ENCODE data around the gene TGFBR3.

DNA sequence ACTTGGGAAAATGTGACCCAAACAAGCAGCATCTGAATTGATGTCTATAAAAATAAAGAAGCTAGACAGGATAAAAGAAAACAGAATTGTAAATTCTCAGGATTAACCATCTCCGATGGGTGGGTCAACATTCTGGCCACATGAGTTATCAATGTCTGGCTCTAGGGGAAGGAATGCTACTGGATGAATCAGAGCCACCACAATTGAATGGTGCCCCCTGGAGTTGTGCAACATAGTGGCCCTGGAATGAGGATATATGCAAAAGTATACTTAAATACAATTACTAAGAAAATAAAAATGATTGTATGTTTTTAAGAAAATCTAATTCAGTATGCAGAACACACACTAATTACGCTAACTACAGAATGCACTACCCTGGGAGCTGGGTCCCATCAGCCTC lies 185.6 kb downstream of the TGFBR3 start:
- no peak for TF ChIP-seq POLR2A (IDR thresholded peaks at IDR 0.05)
- TF ChIP-seq, protein P1, sequence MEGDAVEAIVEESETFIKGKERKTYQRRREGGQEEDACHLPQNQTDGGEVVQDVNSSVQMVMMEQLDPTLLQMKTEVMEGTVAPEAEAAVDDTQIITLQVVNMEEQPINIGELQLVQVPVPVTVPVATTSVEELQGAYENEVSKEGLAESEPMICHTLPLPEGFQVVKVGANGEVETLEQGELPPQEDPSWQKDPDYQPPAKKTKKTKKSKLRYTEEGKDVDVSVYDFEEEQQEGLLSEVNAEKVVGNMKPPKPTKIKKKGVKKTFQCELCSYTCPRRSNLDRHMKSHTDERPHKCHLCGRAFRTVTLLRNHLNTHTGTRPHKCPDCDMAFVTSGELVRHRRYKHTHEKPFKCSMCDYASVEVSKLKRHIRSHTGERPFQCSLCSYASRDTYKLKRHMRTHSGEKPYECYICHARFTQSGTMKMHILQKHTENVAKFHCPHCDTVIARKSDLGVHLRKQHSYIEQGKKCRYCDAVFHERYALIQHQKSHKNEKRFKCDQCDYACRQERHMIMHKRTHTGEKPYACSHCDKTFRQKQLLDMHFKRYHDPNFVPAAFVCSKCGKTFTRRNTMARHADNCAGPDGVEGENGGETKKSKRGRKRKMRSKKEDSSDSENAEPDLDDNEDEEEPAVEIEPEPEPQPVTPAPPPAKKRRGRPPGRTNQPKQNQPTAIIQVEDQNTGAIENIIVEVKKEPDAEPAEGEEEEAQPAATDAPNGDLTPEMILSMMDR (IDR thresholded peaks at IDR 0.05), result no peak
